ENCODE data around the gene WWOX.

- TF ChIP-seq CTCF (IDR thresholded peaks at IDR 0.05) (no peak), POLR2A (IDR thresholded peaks at IDR 0.05) (no peak)
Observed at GRCh38 chr16:78501744-78502143, 402.3 kb downstream of the WWOX start.

All from right lobe of liver (tissue), 4 donors.